Glutamatergic neuron (in vitro differentiated cells): ENCODE results near the gene HIGD1B. TPM values are rescaled to one million over a fixed set of nuclear protein-coding genes. Genes with fewer than 3 reads are reported as not detected.

Experiments
- DNase-seq: peaks from one replicate; pipeline ENCODE4 v3.0.0; 2022
- H3K27ac Mint-ChIP-seq: one replicate; pipeline ENCODE4 v1.8.0; 2020; ENCODE audit warnings: mild to moderate bottlenecking, mixed read lengths, inconsistent platforms; ENCODE audit not compliant: unreplicated experiment
- H3K27me3 Mint-ChIP-seq: one replicate; pipeline ENCODE4 v1.8.0; 2020; ENCODE audit warnings: mild to moderate bottlenecking, moderate library complexity, mixed read lengths, inconsistent platforms; ENCODE audit not compliant: unreplicated experiment
- H3K36me3 Mint-ChIP-seq: one replicate; pipeline ENCODE4 v1.8.0; 2020; ENCODE audit warnings: mild to moderate bottlenecking, mixed read lengths, inconsistent platforms; ENCODE audit not compliant: unreplicated experiment
- H3K4me1 Mint-ChIP-seq: one replicate; pipeline ENCODE4 v1.8.0; 2020; ENCODE audit warnings: mild to moderate bottlenecking, low read depth, mixed read lengths, inconsistent platforms; ENCODE audit not compliant: unreplicated experiment
- H3K4me3 Mint-ChIP-seq: one replicate; pipeline ENCODE4 v1.8.0; 2020; ENCODE audit warnings: mild to moderate bottlenecking, mixed read lengths, inconsistent platforms; ENCODE audit not compliant: unreplicated experiment
- H3K9me3 Mint-ChIP-seq: one replicate; pipeline ENCODE4 v1.8.0; 2020; ENCODE audit warnings: mild to moderate bottlenecking, moderate library complexity, mixed read lengths, inconsistent platforms; ENCODE audit not compliant: unreplicated experiment
- total RNA-seq: library from RNA; stranded (reverse); fragmentation: NEBNext Ultra II Directional; extraction: Animal tissue kit (Norgen Biotek cat#: 25700); gene quantifications from one replicate; pipeline ENCODE4 v1.2.1, GENCODE V29; 2021; ENCODE audit not compliant: unreplicated experiment
- TF ChIP-seq, protein P1 (sequence below): fragments of 200-600 bp; sonication (generic); IDR thresholded peaks from one replicate; pipeline ENCODE4 v1.5.0; 2021; ENCODE audit not compliant: partially characterized antibody, unreplicated experiment

The HIGD1B gene
- total RNA-seq, 1 donor from 2014 or later: 1.1 TPM

GRCh38 chr17:44892250-44892649 lies 44.6 kb downstream of the HIGD1B start:
- TF ChIP-seq, protein P1, sequence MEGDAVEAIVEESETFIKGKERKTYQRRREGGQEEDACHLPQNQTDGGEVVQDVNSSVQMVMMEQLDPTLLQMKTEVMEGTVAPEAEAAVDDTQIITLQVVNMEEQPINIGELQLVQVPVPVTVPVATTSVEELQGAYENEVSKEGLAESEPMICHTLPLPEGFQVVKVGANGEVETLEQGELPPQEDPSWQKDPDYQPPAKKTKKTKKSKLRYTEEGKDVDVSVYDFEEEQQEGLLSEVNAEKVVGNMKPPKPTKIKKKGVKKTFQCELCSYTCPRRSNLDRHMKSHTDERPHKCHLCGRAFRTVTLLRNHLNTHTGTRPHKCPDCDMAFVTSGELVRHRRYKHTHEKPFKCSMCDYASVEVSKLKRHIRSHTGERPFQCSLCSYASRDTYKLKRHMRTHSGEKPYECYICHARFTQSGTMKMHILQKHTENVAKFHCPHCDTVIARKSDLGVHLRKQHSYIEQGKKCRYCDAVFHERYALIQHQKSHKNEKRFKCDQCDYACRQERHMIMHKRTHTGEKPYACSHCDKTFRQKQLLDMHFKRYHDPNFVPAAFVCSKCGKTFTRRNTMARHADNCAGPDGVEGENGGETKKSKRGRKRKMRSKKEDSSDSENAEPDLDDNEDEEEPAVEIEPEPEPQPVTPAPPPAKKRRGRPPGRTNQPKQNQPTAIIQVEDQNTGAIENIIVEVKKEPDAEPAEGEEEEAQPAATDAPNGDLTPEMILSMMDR: no peak
- Mint-ChIP-seq H3K27me3 (no peaks in the 10 kb centered on the region), H3K9me3 (no peaks in the 10 kb centered on the region), H3K36me3 (no peaks in the 10 kb centered on the region), H3K27ac (no peak overlapping the region), H3K4me1 (no peaks in the 10 kb centered on the region), H3K4me3 (no peak overlapping the region)
- no peak for DNase-seq

DNA sequence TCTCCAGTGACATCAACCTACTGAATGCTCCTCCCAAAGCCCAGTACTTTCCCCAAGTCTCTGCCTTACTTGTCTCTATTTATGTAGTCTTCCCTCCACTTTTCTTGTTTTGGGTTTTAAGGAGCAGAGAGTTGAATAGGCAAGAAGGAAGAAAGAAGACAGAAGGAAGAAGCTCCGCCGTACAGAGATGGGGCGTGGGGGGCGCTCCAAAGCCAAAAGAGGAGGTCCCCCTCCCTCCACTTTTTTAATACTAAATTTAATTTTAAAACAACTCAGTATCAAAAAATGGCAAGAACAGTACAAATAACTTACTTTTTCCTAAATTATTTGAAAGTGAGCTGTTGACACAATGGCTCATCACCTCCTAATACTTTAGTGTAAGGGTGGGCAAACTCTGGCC lies 47.0 kb downstream of the HIGD1B start:
- peaks cover 5% of the 10 kb centered on the region for H3K9me3 Mint-ChIP-seq
- no peak overlapping the region for H3K27ac Mint-ChIP-seq
- no peak for DNase-seq
- peaks cover 7% of the 10 kb centered on the region for H3K27me3 Mint-ChIP-seq
- no peaks in the 10 kb centered on the region for H3K36me3 Mint-ChIP-seq
- H3K4me1 Mint-ChIP-seq: peaks cover 4% of the 10 kb centered on the region
- TF ChIP-seq, protein P1: no peak
- H3K4me3 Mint-ChIP-seq: no peak overlapping the region

GRCh38 chr17:44898768-44899073 lies 51.0 kb downstream of the HIGD1B start:
- H3K36me3 Mint-ChIP-seq: no peaks in the 10 kb centered on the region
- H3K4me3 Mint-ChIP-seq: peak overlapping the region; percentile 94
- TF ChIP-seq, protein P1: no peak
- peak overlapping the region; percentile 99 for H3K27ac Mint-ChIP-seq
- DNase-seq: no peak
- peaks cover 4% of the 10 kb centered on the region for H3K4me1 Mint-ChIP-seq
- H3K27me3 Mint-ChIP-seq: peaks cover 7% of the 10 kb centered on the region
- peaks cover 5% of the 10 kb centered on the region for H3K9me3 Mint-ChIP-seq

GRCh38 chr17:44899074-44899782 lies 51.5 kb downstream of the HIGD1B start, which contains the start of gene EFTUD2:
Gene EFTUD2 (minus strand): TSS chr17:44899445. CDS start chr17:44894521, 4,924 bp downstream.
- Mint-ChIP-seq H3K27ac (peak within 1 kb of the TSS; percentile 99), H3K36me3 (no peaks in the 10 kb centered on the region), H3K27me3 (peaks cover 7% of the 10 kb centered on the region), H3K4me3 (peak within 1 kb of the TSS; percentile 94), H3K4me1 (peaks cover 4% of the 10 kb centered on the region), H3K9me3 (peaks cover 5% of the 10 kb centered on the region)
- peak; percentile 92 for DNase-seq
- TF ChIP-seq, protein P1: no peak

Other genes with a start within 250 kb of the HIGD1B start
- gene MEIOC, start 191.4 kb upstream of the HIGD1B start, total RNA-seq: not detected
- gene CCDC43, start 158.1 kb upstream of the HIGD1B start, total RNA-seq: 22.9 TPM
- gene DBF4B, start 139.2 kb upstream of the HIGD1B start, total RNA-seq: 15.5 TPM
- gene ADAM11, start 88.9 kb upstream of the HIGD1B start, total RNA-seq: 396 TPM
- 60.9 TPM for gene GJC1, start 17.6 kb upstream of the HIGD1B start, total RNA-seq
- 102 TPM for gene EFTUD2, start 51.6 kb downstream of the HIGD1B start, total RNA-seq
- gene GFAP, start 67.6 kb downstream of the HIGD1B start, total RNA-seq: not detected
- 7.4 TPM for gene KIF18B, start 99.9 kb downstream of the HIGD1B start, total RNA-seq
- 14.6 TPM for gene C1QL1, start 120.4 kb downstream of the HIGD1B start, total RNA-seq
- 39.9 TPM for gene DCAKD, start 203.7 kb downstream of the HIGD1B start, total RNA-seq
- gene NMT1, start 213.4 kb downstream of the HIGD1B start, total RNA-seq: 96.5 TPM